CD4-positive, CD25-positive, alpha-beta regulatory T cell (primary cell): ENCODE measurements around the gene NRGN. TPM values are rescaled to one million over a fixed set of nuclear protein-coding genes. Genes with fewer than 3 reads are reported as not detected.

Experiments
- ATAC-seq, 2 donors: fragments of 150-1000 bp; cut with Tn5 transposase; one replicate each; pipeline ENCODE4 v1.10.0; 2021; ENCODE audit warnings: low read depth in 2 of 2, moderate number of reproducible peaks in 2 of 2, moderate library complexity in 1 of 2
- DNase-seq, 3 donors: peaks; one replicate each; pipeline versions ENCODE4 v3.0.0 to v3.0.0-alpha.2; 2012 to 2022; ENCODE audit warnings: mixed read lengths in 1 of 3
- H3K27ac ChIP-seq: one replicate; pipeline ENCODE4 v1.7.0; 2013; ENCODE audit warnings: mild to moderate bottlenecking, low read length; ENCODE audit not compliant: insufficient read depth, poor library complexity, severe bottlenecking
- H3K27me3 ChIP-seq: one replicate; pipeline ENCODE4 v1.7.0; 2013; ENCODE audit warnings: low read length; ENCODE audit not compliant: control insufficient read depth, insufficient read depth
- H3K36me3 ChIP-seq: one replicate; pipeline ENCODE4 v1.7.0; 2013; ENCODE audit warnings: mild to moderate bottlenecking, low read length, moderate library complexity; ENCODE audit not compliant: control insufficient read depth, insufficient read depth
- H3K4me1 ChIP-seq: 2 replicates; pipeline ENCODE4 v1.7.0; 2013; ENCODE audit warnings: mild to moderate bottlenecking, low read length; ENCODE audit not compliant: insufficient read depth, control insufficient read depth, poor library complexity, severe bottlenecking
- H3K4me3 ChIP-seq: one replicate; pipeline ENCODE4 v1.7.0; 2013; ENCODE audit warnings: low read depth, mild to moderate bottlenecking, low read length, moderate library complexity
- H3K9me3 ChIP-seq, 2 experiments: 1 replicate in 1 of 2; 2 replicates in 1 of 2; pipeline ENCODE4 v1.7.0; 2013; ENCODE audit warnings: low read length in 2 of 2, mild to moderate bottlenecking in 1 of 2, moderate library complexity in 1 of 2; ENCODE audit not compliant: control insufficient read depth in 2 of 2
- H3K27ac Mint-ChIP-seq, 3 donors: one replicate each; pipeline ENCODE4 v1.8.0; 2020 to 2022; ENCODE audit warnings: mild to moderate bottlenecking in 3 of 3, mixed read lengths in 3 of 3, moderate library complexity in 2 of 3
- H3K27me3 Mint-ChIP-seq: one replicate; pipeline ENCODE4 v1.8.0; 2022; ENCODE audit warnings: mild to moderate bottlenecking, mixed read lengths
- H3K36me3 Mint-ChIP-seq: one replicate; pipeline ENCODE4 v1.8.0; 2020; ENCODE audit warnings: mixed read lengths
- H3K4me1 Mint-ChIP-seq, 4 donors: one replicate each; pipeline ENCODE4 v1.8.0; 2020 to 2022; ENCODE audit warnings: mixed read lengths in 4 of 4, mild to moderate bottlenecking in 1 of 4
- H3K4me3 Mint-ChIP-seq, 4 donors: one replicate each; pipeline ENCODE4 v1.8.0; 2020 to 2022; ENCODE audit warnings: mild to moderate bottlenecking in 4 of 4, mixed read lengths in 4 of 4, moderate library complexity in 3 of 4
- H3K9me3 Mint-ChIP-seq, 7 donors: one replicate each; pipeline ENCODE4 v1.8.0; 2020 to 2022; ENCODE audit warnings: mixed read lengths in 7 of 7, mild to moderate bottlenecking in 3 of 7, moderate library complexity in 2 of 7
- polyA plus RNA-seq, 4 donors: library from polyadenylated mRNA; unstranded; fragments of 300-500 nt; fragmentation: Illumina TruSeq; gene quantifications; one replicate each; pipeline ENCODE4 v1.2.3, GENCODE V29; 2021
- total RNA-seq: library from RNA; stranded (reverse); gene quantifications from one replicate; pipeline ENCODE4 v1.2.3, GENCODE V29; 2022

Gene NRGN
- total and polyA plus RNA-seq, 5 donors from 2014 or later, result 0.16 to 58.8 (median 0.22) TPM

DNA sequence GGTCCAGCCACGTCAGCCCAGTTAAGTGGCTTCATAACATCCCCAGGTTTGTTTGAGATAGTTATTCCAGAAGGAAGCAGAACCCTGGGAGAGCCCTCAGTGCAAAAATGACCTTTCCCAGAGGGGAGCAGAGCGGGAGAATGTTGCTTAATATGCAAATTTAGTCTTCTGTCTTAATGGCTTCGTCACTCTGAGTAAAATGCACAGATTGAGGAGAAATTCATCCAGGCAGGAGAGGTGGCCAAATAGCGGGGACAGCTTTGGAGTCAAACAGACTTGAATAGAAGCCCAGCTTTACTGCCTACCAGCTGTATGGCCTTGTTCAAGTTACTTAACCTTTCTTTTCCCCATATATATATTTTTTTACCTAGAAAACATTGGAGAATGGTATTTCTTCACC is 12.3 kb upstream of the NRGN start:
- DNase-seq (no peak), ATAC-seq (no peak)
- Mint-ChIP-seq H3K4me1 (peaks cover 0 to 10% (median 1%) of the 10 kb centered on the region in 4 donors), H3K27me3 (peaks cover 26% of the 10 kb centered on the region), H3K27ac (no peak overlapping the region), H3K9me3 (no peaks in the 10 kb centered on the region), H3K36me3 (no peaks in the 10 kb centered on the region), H3K4me3 (no peak overlapping the region)
- Histone ChIP-seq H3K4me3 (no peak overlapping the region), H3K36me3 (no peaks in the 10 kb centered on the region), H3K4me1 (no peaks in the 10 kb centered on the region), H3K9me3 (no peaks in the 10 kb centered on the region), H3K27ac (no peak overlapping the region), H3K27me3 (peaks cover 11% of the 10 kb centered on the region)

DNA sequence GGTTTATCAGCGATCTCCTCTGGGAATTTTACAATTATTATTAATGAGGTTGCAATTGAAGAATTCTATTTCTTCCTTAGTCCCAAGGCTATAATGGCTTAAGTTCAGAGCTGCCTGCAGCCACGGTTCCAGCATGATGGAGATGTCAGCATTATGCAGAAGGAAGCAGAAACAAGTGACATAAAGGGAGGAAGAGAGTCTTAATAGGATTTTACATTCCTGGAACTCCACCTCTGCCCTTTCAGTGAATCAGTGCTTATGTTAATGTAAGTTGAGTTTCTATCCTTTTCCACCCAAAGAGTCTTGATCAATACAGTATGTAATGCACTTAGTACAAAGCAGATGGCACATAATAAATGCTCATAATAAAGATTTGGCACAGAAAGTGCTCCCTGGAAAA is 11.6 kb upstream of the NRGN start:
- DNase-seq (no peak), ATAC-seq (no peak)
- Histone ChIP-seq H3K27me3 (peaks cover 10% of the 10 kb centered on the region), H3K27ac (no peak overlapping the region), H3K36me3 (no peaks in the 10 kb centered on the region), H3K4me1 (no peaks in the 10 kb centered on the region), H3K9me3 (no peaks in the 10 kb centered on the region), H3K4me3 (no peak overlapping the region)
- no peak overlapping the region for H3K4me3 Mint-ChIP-seq
- H3K27me3 Mint-ChIP-seq, result peaks cover 21% of the 10 kb centered on the region
- no peaks in the 10 kb centered on the region for H3K9me3 Mint-ChIP-seq
- H3K36me3 Mint-ChIP-seq, result no peaks in the 10 kb centered on the region
- H3K4me1 Mint-ChIP-seq, result peaks cover 0 to 5% (median 1%) of the 10 kb centered on the region in 4 donors
- H3K27ac Mint-ChIP-seq, result no peak overlapping the region

DNA sequence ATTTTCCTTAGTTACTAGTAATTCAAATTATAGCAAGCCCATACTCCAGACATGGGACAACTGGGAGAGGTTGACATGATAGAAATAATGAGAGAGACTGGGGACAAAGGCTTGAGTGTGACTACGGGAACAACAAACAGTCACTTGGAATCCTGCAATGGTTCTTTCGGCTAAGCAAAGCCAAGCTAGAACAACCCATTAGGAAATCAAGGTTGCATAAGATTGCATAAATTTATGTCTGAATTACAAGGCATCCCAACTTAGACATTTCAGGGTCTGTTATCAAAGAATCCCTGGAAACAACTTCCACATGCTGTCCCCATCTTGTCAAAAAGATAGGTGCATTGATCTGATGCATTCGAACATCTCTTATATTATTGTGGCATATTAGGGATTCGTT is 10.2 kb upstream of the NRGN start:
- Histone ChIP-seq H3K4me1 (no peaks in the 10 kb centered on the region), H3K27ac (no peak overlapping the region), H3K9me3 (no peaks in the 10 kb centered on the region), H3K27me3 (peaks cover 7% of the 10 kb centered on the region), H3K36me3 (no peaks in the 10 kb centered on the region), H3K4me3 (no peak overlapping the region)
- Mint-ChIP-seq H3K4me3 (no peak overlapping the region), H3K36me3 (no peaks in the 10 kb centered on the region), H3K27me3 (peaks cover 21% of the 10 kb centered on the region), H3K9me3 (no peaks in the 10 kb centered on the region), H3K27ac (no peak overlapping the region), H3K4me1 (peaks cover 0 to 5% (median 1%) of the 10 kb centered on the region in 4 donors)
- no peak for DNase-seq
- no peak for ATAC-seq

DNA sequence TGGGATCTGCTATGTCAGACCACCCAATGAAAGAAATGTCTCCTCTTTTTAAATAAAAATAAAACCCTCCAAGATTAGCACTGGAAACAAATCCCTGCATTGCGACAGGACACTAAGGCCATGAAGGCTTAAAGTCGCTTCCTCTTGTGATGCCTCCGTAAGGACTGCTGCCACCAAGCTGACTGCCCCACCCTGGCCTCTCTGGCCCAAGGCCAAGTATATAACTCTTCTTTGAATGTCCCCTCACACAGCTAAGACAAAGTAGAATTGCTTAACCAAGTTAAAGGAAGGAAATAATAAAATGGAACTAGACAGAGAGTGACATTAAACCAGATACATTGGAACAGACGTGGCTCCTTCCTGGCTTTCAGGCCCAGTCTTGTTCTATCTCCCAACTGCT is 7.5 kb upstream of the NRGN start:
- H3K36me3 ChIP-seq, result no peaks in the 10 kb centered on the region
- H3K36me3 Mint-ChIP-seq, result no peaks in the 10 kb centered on the region
- DNase-seq (no peak), ATAC-seq (no peak)
- no peaks in the 10 kb centered on the region for H3K9me3 Mint-ChIP-seq
- H3K4me1 ChIP-seq, result no peaks in the 10 kb centered on the region
- H3K9me3 ChIP-seq, result no peaks in the 10 kb centered on the region
- H3K27ac ChIP-seq, result no peak overlapping the region
- H3K27ac Mint-ChIP-seq, result no peak overlapping the region
- H3K27me3 Mint-ChIP-seq, result peaks cover 19% of the 10 kb centered on the region
- H3K4me1 Mint-ChIP-seq, result peaks cover 0 to 3% (median 0%) of the 10 kb centered on the region in 4 donors
- H3K4me3 Mint-ChIP-seq, result no peak overlapping the region
- peaks cover 2% of the 10 kb centered on the region for H3K27me3 ChIP-seq
- no peak overlapping the region for H3K4me3 ChIP-seq

DNA sequence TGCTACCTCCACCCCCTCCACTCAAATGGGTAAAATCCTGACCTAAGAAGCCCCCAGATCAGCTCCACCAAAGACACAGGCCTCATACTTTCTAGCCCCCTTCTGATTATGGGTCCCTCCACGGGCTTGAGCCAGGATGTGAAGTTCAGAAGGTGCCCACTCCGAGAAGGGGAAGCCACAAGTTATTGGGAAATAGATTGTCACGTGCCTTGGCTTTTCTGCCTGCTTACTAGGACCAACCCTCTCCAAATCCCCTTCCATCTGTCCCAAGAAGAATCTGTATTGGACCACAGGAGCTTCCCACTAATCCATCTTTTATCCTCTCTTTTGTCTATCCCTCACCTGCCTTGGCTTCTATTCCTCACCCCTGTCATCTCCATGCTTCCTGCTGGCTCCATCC is 3.0 kb upstream of the NRGN start:
- Histone ChIP-seq H3K4me1 (peaks cover 18% of the 10 kb centered on the region), H3K9me3 (no peaks in the 10 kb centered on the region), H3K4me3 (no peak overlapping the region), H3K36me3 (no peaks in the 10 kb centered on the region), H3K27me3 (peaks cover 7% of the 10 kb centered on the region), H3K27ac (no peak overlapping the region)
- DNase-seq (no peak), ATAC-seq (no peak)
- peak overlapping the region in 1 of 4 donors; percentile 5 for H3K4me3 Mint-ChIP-seq
- H3K27ac Mint-ChIP-seq, result no peak overlapping the region
- no peaks in the 10 kb centered on the region for H3K36me3 Mint-ChIP-seq
- no peaks in the 10 kb centered on the region for H3K9me3 Mint-ChIP-seq
- peaks cover 4 to 24% (median 9%) of the 10 kb centered on the region in 4 donors for H3K4me1 Mint-ChIP-seq
- H3K27me3 Mint-ChIP-seq, result peaks cover 40% of the 10 kb centered on the region

DNA sequence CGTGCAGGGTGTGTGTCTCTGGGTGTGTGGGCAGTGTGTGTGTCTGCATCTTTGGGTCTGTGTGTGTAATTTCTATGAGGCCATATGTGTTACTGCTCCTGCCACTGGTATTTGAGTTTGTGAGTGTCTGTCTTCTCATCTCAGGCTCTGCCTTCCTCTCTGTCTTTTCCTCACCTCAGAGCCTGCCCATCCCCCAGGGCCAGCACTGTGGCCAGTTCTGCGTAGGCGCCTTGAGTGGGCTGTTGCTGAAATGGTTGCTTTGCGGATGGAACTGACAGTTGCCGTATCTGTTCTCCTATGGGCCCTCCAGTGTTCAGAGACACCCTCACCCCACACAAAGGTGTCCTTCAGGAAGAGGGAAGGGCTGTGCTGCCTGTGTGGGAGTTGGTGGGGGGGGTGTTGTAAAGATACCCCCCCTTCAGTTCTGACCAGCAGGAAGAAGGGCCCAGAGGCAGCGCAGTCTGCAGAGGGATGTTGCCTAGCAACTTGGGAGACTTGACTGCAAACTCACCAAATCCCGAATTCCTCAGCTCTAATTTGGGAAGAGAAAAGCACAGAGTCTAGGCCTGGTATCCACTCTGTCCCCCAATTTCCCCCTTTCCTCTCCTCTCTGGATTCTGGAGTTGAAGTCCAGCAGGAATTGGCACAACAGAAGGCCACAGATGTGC is 2.0 kb upstream of the NRGN start:
- Mint-ChIP-seq H3K4me1 (peaks cover 4 to 24% (median 9%) of the 10 kb centered on the region in 4 donors), H3K4me3 (peak overlapping the region in 1 of 4 donors; percentile 33), H3K9me3 (no peaks in the 10 kb centered on the region), H3K36me3 (no peaks in the 10 kb centered on the region), H3K27me3 (peaks cover 40% of the 10 kb centered on the region), H3K27ac (no peak overlapping the region)
- no peak for ATAC-seq
- Histone ChIP-seq H3K27me3 (peaks cover 7% of the 10 kb centered on the region), H3K4me3 (no peak overlapping the region), H3K36me3 (no peaks in the 10 kb centered on the region), H3K4me1 (peaks cover 18% of the 10 kb centered on the region), H3K9me3 (no peaks in the 10 kb centered on the region), H3K27ac (no peak overlapping the region)
- DNase-seq, result no peak

DNA sequence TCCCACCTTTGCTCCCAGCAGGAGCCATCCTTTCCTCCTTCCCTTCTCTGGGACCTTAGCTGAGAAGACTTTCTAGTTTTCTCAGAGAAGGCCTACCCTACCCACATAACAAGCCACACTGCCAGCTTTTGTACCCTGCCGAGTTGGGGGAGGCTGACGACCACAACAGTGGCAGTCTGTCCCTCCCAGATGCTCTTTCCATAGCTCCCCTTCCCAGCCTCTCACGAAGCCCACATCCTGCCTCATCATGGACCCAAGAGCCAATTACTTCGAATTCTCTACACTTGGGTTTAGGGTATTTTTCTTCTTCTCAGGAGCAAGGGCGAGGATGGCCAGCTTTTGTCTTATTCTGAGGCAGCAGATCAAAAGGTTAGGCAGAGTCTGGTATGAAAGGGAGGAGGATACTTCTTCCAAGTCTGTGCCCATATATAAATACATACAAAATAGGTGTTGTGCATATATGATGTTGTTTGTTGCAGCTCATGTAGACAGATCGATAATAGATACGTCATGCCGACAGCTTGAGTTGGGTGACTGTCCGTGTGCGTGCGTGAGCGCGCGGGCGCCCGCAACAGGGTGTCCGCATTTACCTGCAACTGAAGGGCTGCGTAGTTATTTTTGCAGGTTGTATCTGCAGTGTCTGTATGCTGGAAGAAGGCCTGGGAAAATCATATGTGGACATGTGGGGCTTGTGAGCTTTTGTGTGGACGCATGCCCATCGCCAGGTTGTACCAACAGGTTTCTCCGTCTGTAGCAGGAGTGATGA is 846 bp upstream of the NRGN start:
- Mint-ChIP-seq H3K27ac (peak overlapping the region in 1 of 3 donors; percentile 3), H3K9me3 (no peaks in the 10 kb centered on the region), H3K4me1 (peaks cover 4 to 24% (median 9%) of the 10 kb centered on the region in 4 donors), H3K4me3 (peak overlapping the region; percentile 80 to 90 (median 87)), H3K36me3 (no peaks in the 10 kb centered on the region), H3K27me3 (peaks cover 40% of the 10 kb centered on the region)
- DNase-seq (no peak), ATAC-seq (no peak)
- H3K4me3 ChIP-seq, result peak overlapping the region; percentile 32
- H3K27ac ChIP-seq, result no peak overlapping the region
- peaks cover 7% of the 10 kb centered on the region for H3K27me3 ChIP-seq
- peaks cover 18% of the 10 kb centered on the region for H3K4me1 ChIP-seq
- H3K36me3 ChIP-seq, result no peaks in the 10 kb centered on the region
- no peaks in the 10 kb centered on the region for H3K9me3 ChIP-seq
